Memory B cell (primary cell): ENCODE results near the gene MARK3.
A peak's percentile ranks its signal among the peaks of the same experiment; 100 is the strongest.

Experiments
- ATAC-seq: fragments of 150-1000 bp; cut with Tn5 transposase; 2 replicates; pipeline ENCODE4 v1.10.0; 2021; ENCODE audit warnings: low read depth, mild to moderate bottlenecking, moderate library complexity
- DNase-seq, 2 donors: peaks; one replicate each; pipeline ENCODE4 v3.0.0; 2022; ENCODE audit warnings: low spot score in 2 of 2
- H3K27ac Mint-ChIP-seq: one replicate; pipeline ENCODE4 v1.8.0; 2022; ENCODE audit warnings: mild to moderate bottlenecking, moderate library complexity, mixed read lengths
- H3K27me3 Mint-ChIP-seq: one replicate; pipeline ENCODE4 v1.8.0; 2022; ENCODE audit warnings: mixed read lengths
- H3K36me3 Mint-ChIP-seq: one replicate; pipeline ENCODE4 v1.8.0; 2022; ENCODE audit warnings: mild to moderate bottlenecking, mixed read lengths
- H3K4me1 Mint-ChIP-seq: one replicate; pipeline ENCODE4 v1.8.0; 2022; ENCODE audit warnings: mixed read lengths
- H3K4me3 Mint-ChIP-seq: one replicate; pipeline ENCODE4 v1.8.0; 2022; ENCODE audit warnings: mild to moderate bottlenecking, moderate library complexity, mixed read lengths
- H3K9me3 Mint-ChIP-seq: one replicate; pipeline ENCODE4 v1.8.0; 2022; ENCODE audit warnings: mixed read lengths

Gene MARK3

GRCh38 chr14:103421556-103421955 is 36.3 kb downstream of the MARK3 start:
- Mint-ChIP-seq H3K36me3 (peaks cover 14% of the 10 kb centered on the region), H3K27me3 (no peaks in the 10 kb centered on the region), H3K27ac (no peak overlapping the region), H3K9me3 (no peaks in the 10 kb centered on the region), H3K4me1 (peaks cover 25% of the 10 kb centered on the region), H3K4me3 (no peak overlapping the region)
- ATAC-seq (no peak), DNase-seq (no peak)

GRCh38 chr14:103423050-103423461 is 37.8 kb downstream of the MARK3 start:
- H3K27me3 Mint-ChIP-seq, result no peaks in the 10 kb centered on the region
- ATAC-seq, result no peak
- H3K36me3 Mint-ChIP-seq, result peaks cover 10% of the 10 kb centered on the region
- peaks cover 21% of the 10 kb centered on the region for H3K4me1 Mint-ChIP-seq
- H3K27ac Mint-ChIP-seq, result peak overlapping the region; percentile 28
- DNase-seq, result no peak
- H3K9me3 Mint-ChIP-seq, result no peaks in the 10 kb centered on the region
- no peak overlapping the region for H3K4me3 Mint-ChIP-seq

GRCh38 chr14:103427485-103428443 is 42.5 kb downstream of the MARK3 start:
- H3K27me3 Mint-ChIP-seq, result no peaks in the 10 kb centered on the region
- H3K4me1 Mint-ChIP-seq, result peaks cover 22% of the 10 kb centered on the region
- ATAC-seq, result no peak
- no peaks in the 10 kb centered on the region for H3K9me3 Mint-ChIP-seq
- DNase-seq, result no peak
- H3K27ac Mint-ChIP-seq, result no peak overlapping the region
- H3K4me3 Mint-ChIP-seq, result no peak overlapping the region
- peaks cover 11% of the 10 kb centered on the region for H3K36me3 Mint-ChIP-seq

- Mint-ChIP-seq H3K36me3 (peaks cover 9% of the 10 kb centered on the region), H3K27ac (peak overlapping the region; percentile 68), H3K4me1 (peaks cover 24% of the 10 kb centered on the region), H3K9me3 (no peaks in the 10 kb centered on the region), H3K27me3 (no peaks in the 10 kb centered on the region), H3K4me3 (no peak overlapping the region)
- no peak for DNase-seq
- peak; percentile 62 for ATAC-seq
Observed at GRCh38 chr14:103428723-103429556, 43.7 kb downstream of the MARK3 start.

GRCh38 chr14:103430358-103430757 is 45.1 kb downstream of the MARK3 start:
- peaks cover 5% of the 10 kb centered on the region for H3K36me3 Mint-ChIP-seq
- H3K9me3 Mint-ChIP-seq, result no peaks in the 10 kb centered on the region
- DNase-seq (no peak), ATAC-seq (no peak)
- H3K4me3 Mint-ChIP-seq, result no peak overlapping the region
- H3K27ac Mint-ChIP-seq, result no peak overlapping the region
- H3K27me3 Mint-ChIP-seq, result no peaks in the 10 kb centered on the region
- peaks cover 21% of the 10 kb centered on the region for H3K4me1 Mint-ChIP-seq

- Mint-ChIP-seq H3K36me3 (peaks cover 8% of the 10 kb centered on the region), H3K4me1 (peaks cover 16% of the 10 kb centered on the region), H3K9me3 (no peaks in the 10 kb centered on the region), H3K27ac (no peak overlapping the region), H3K4me3 (no peak overlapping the region), H3K27me3 (no peaks in the 10 kb centered on the region)
- no peak for ATAC-seq
- DNase-seq, result no peak
Observed at GRCh38 chr14:103432627-103433026, 47.4 kb downstream of the MARK3 start.

- Mint-ChIP-seq H3K9me3 (no peaks in the 10 kb centered on the region), H3K4me1 (peaks cover 12% of the 10 kb centered on the region), H3K27me3 (no peaks in the 10 kb centered on the region), H3K27ac (peak overlapping the region; percentile 28), H3K36me3 (peaks cover 10% of the 10 kb centered on the region), H3K4me3 (no peak overlapping the region)
- no peak for DNase-seq
- no peak for ATAC-seq
Observed at GRCh38 chr14:103433916-103434563, 48.8 kb downstream of the MARK3 start.

- H3K27ac Mint-ChIP-seq, result no peak overlapping the region
- no peaks in the 10 kb centered on the region for H3K27me3 Mint-ChIP-seq
- H3K9me3 Mint-ChIP-seq, result no peaks in the 10 kb centered on the region
- no peak for ATAC-seq
- H3K36me3 Mint-ChIP-seq, result peaks cover 15% of the 10 kb centered on the region
- DNase-seq, result no peak
- H3K4me3 Mint-ChIP-seq, result no peak overlapping the region
- H3K4me1 Mint-ChIP-seq, result peaks cover 10% of the 10 kb centered on the region
Observed at GRCh38 chr14:103434868-103435442, 49.7 kb downstream of the MARK3 start.

GRCh38 chr14:103436533-103436932 is 51.3 kb downstream of the MARK3 start:
- H3K4me1 Mint-ChIP-seq, result peaks cover 5% of the 10 kb centered on the region
- H3K27ac Mint-ChIP-seq, result no peak overlapping the region
- no peaks in the 10 kb centered on the region for H3K27me3 Mint-ChIP-seq
- no peak for DNase-seq
- H3K4me3 Mint-ChIP-seq, result no peak overlapping the region
- H3K36me3 Mint-ChIP-seq, result peaks cover 16% of the 10 kb centered on the region
- no peak for ATAC-seq
- no peaks in the 10 kb centered on the region for H3K9me3 Mint-ChIP-seq

- no peak for DNase-seq
- Mint-ChIP-seq H3K9me3 (no peaks in the 10 kb centered on the region), H3K27me3 (no peaks in the 10 kb centered on the region), H3K4me1 (peaks cover 12% of the 10 kb centered on the region), H3K27ac (peak overlapping the region; percentile 10), H3K4me3 (no peak overlapping the region), H3K36me3 (peaks cover 17% of the 10 kb centered on the region)
- no peak for ATAC-seq
Observed at GRCh38 chr14:103442288-103442687, 57.1 kb downstream of the MARK3 start.

- H3K27me3 Mint-ChIP-seq, result no peaks in the 10 kb centered on the region
- ATAC-seq, result no peak
- H3K4me3 Mint-ChIP-seq, result no peak overlapping the region
- H3K27ac Mint-ChIP-seq, result no peak overlapping the region
- peaks cover 14% of the 10 kb centered on the region for H3K36me3 Mint-ChIP-seq
- H3K9me3 Mint-ChIP-seq, result no peaks in the 10 kb centered on the region
- H3K4me1 Mint-ChIP-seq, result peaks cover 16% of the 10 kb centered on the region
- DNase-seq, result no peak
Observed at GRCh38 chr14:103443111-103443510, 57.9 kb downstream of the MARK3 start.

GRCh38 chr14:103444837-103445524 is 59.8 kb downstream of the MARK3 start:
- no peaks in the 10 kb centered on the region for H3K27me3 Mint-ChIP-seq
- DNase-seq (no peak), ATAC-seq (no peak)
- H3K27ac Mint-ChIP-seq, result no peak overlapping the region
- no peak overlapping the region for H3K4me3 Mint-ChIP-seq
- no peaks in the 10 kb centered on the region for H3K9me3 Mint-ChIP-seq
- peaks cover 8% of the 10 kb centered on the region for H3K36me3 Mint-ChIP-seq
- peaks cover 13% of the 10 kb centered on the region for H3K4me1 Mint-ChIP-seq

- no peaks in the 10 kb centered on the region for H3K27me3 Mint-ChIP-seq
- no peaks in the 10 kb centered on the region for H3K9me3 Mint-ChIP-seq
- DNase-seq (no peak), ATAC-seq (no peak)
- peaks cover 13% of the 10 kb centered on the region for H3K4me1 Mint-ChIP-seq
- peaks cover 7% of the 10 kb centered on the region for H3K36me3 Mint-ChIP-seq
- peak overlapping the region; percentile 55 for H3K27ac Mint-ChIP-seq
- no peak overlapping the region for H3K4me3 Mint-ChIP-seq
Observed at GRCh38 chr14:103445806-103446205, 60.6 kb downstream of the MARK3 start.
